ENCODE results near the gene SLC22A5.
"Not testable (repeated sequence)": the region's sequence is repeated elsewhere in the genome, so short reads cannot be mapped to it uniquely, and the experiment has no call there.

GRCh38 chr5:132397936-132398675 lies 28.6 kb downstream of the SLC22A5 start:
- not testable (repeated sequence) for TF ChIP-seq CTCF (IDR thresholded peaks at IDR 0.05; ENCODE audit: low read length); EZH2 (IDR thresholded peaks at IDR 0.05; ENCODE audit: borderline replicate concordance, low read length)

All from OCI-LY1 (cell line).